HFFc6 (cell line): ENCODE data around the gene P2RY13. TPM values are rescaled to one million over a fixed set of nuclear protein-coding genes. Genes with fewer than 3 reads are reported as not detected.
A peak's percentile ranks its signal among the peaks of the same experiment; 100 is the strongest.

Experiments used
- DNase-seq: peaks from one replicate; pipeline ENCODE4 v3.0.0-alpha.2; 2018
- H3K27ac Mint-ChIP-seq: 2 replicates; pipeline ENCODE4 v1.8.0; 2020; ENCODE audit warnings: mild to moderate bottlenecking, mixed read lengths
- H3K27me3 Mint-ChIP-seq: 2 replicates; pipeline ENCODE4 v1.8.0; 2021; ENCODE audit warnings: mild to moderate bottlenecking, moderate library complexity, mixed read lengths; ENCODE audit not compliant: insufficient read depth
- H3K36me3 Mint-ChIP-seq: 2 replicates; pipeline ENCODE4 v1.8.0; 2021; ENCODE audit warnings: low read depth, mixed read lengths
- H3K4me1 Mint-ChIP-seq: 2 replicates; pipeline ENCODE4 v1.8.0; 2020; ENCODE audit warnings: low read depth, mixed read lengths
- H3K4me3 Mint-ChIP-seq: 2 replicates; pipeline ENCODE4 v1.8.0; 2020; ENCODE audit warnings: mild to moderate bottlenecking, moderate library complexity, mixed read lengths
- H3K9me3 Mint-ChIP-seq: 2 replicates; pipeline ENCODE4 v1.8.0; 2020; ENCODE audit warnings: mild to moderate bottlenecking, mixed read lengths
- total RNA-seq, 6 experiments: library from RNA; stranded (reverse); fragmentation: NEBNext Ultra II Directional; extraction: Animal tissue kit (Norgen Biotek cat#: 25700); gene quantifications; 2 replicates in 1 of 6; 3 replicates in 5 of 6; pipeline ENCODE4 v1.2.3, GENCODE V29; 2021
- TF ChIP-seq, protein P1 (sequence below): fragments of 200-600 bp; sonication (generic); IDR thresholded peaks from 2 replicates; pipeline ENCODE4 v1.5.0; 2021; ENCODE audit warnings: antibody characterized with exemption, mild to moderate bottlenecking

P2RY13 gene
- total RNA-seq, 6 experiments from 2014 or later: not detected

DNA sequence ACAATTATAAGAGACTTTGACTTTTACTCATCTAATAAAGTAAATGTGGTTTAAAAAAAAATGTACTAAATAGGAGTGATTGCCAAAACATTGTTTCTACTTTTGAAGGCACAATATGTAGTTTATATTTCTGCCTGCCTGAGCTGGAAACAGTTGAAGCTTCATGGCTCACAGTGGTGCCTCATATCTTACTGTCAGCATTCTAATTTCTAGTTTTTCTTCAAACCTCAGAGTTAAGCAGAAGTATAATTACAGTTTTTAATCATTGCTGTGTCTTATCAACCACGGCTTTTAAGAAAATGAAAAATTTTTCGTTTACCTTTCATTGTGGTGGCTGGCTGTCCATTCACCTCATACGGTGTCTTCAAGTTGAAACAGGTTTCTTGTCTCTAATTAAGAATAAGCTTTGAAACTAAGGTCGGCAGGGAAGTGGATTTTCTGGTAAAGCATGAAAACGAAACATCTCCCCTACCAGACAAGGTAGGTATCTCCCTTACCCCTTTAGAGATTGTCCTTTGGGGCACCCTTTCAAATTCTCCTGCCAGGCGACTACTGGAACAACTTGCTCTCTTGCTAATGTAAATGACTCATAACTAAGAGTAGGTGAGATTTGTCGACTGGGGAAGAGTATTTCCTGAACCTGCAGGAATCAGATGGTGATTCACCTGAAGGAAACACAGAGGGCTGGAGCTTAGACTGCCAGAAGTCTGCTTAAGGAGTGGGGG lies 12.9 kb downstream of the P2RY13 start, which contains the start of gene GPR87:
Gene GPR87, minus strand, starts transcription at position 554 of the 725 bp plus-strand sequence. CDS start 16,720 bp downstream, outside the sequence.
- H3K9me3 Mint-ChIP-seq: peaks cover 12% of the 10 kb centered on the region
- H3K4me3 Mint-ChIP-seq: no peak within 1 kb of the TSS
- no peak for DNase-seq
- TF ChIP-seq, protein P1, sequence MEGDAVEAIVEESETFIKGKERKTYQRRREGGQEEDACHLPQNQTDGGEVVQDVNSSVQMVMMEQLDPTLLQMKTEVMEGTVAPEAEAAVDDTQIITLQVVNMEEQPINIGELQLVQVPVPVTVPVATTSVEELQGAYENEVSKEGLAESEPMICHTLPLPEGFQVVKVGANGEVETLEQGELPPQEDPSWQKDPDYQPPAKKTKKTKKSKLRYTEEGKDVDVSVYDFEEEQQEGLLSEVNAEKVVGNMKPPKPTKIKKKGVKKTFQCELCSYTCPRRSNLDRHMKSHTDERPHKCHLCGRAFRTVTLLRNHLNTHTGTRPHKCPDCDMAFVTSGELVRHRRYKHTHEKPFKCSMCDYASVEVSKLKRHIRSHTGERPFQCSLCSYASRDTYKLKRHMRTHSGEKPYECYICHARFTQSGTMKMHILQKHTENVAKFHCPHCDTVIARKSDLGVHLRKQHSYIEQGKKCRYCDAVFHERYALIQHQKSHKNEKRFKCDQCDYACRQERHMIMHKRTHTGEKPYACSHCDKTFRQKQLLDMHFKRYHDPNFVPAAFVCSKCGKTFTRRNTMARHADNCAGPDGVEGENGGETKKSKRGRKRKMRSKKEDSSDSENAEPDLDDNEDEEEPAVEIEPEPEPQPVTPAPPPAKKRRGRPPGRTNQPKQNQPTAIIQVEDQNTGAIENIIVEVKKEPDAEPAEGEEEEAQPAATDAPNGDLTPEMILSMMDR: no peak
- H3K36me3 Mint-ChIP-seq: peaks cover 6% of the 10 kb centered on the region
- H3K27me3 Mint-ChIP-seq: no peaks in the 10 kb centered on the region
- H3K27ac Mint-ChIP-seq: no peak within 1 kb of the TSS
- H3K4me1 Mint-ChIP-seq: peaks cover 48% of the 10 kb centered on the region

DNA sequence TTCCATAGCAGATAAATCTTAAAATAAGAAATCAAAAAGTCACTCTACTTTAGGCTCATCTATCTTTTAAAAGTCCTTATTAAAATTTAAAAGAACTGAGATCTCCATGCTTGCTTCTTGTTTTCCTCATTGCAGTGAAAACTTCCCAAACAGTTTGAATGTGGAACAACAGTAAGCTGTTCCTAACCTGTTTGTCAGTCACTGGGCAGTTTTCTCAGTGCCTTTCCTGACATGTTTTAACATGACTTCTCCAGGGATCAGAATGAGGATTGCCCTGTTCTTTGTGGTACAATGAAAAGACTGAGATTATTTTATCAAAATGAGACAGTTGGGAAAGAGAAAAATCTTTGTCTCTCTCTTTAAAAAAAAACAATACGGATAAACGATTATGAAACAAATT lies 13.5 kb downstream of the P2RY13 start:
- Mint-ChIP-seq H3K27ac (no peak overlapping the region), H3K36me3 (peaks cover 6% of the 10 kb centered on the region), H3K27me3 (no peaks in the 10 kb centered on the region), H3K4me3 (no peak overlapping the region), H3K9me3 (peaks cover 12% of the 10 kb centered on the region), H3K4me1 (peaks cover 48% of the 10 kb centered on the region)
- TF ChIP-seq, protein P1: no peak
- DNase-seq: no peak

DNA sequence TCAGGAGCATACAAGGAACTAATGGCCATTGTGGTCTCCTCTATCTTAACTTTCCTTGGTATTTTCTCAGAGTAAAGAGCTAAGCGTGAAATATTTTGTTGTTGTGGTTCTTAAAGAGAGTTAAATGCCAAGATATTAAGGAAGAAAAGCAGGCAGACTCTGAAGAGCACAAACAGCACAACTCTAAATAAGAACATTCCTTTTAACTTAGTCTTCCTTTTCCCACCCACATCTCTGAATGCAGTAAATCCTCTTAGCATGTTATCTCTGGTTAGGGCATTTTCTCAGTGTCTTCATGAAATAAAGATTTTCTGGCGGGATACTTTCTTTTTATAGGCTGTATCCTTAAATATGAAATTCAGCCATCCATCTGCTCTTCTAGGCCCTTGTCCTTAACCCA lies 14.2 kb downstream of the P2RY13 start:
- no peak overlapping the region for H3K4me3 Mint-ChIP-seq
- H3K36me3 Mint-ChIP-seq: peaks cover 6% of the 10 kb centered on the region
- peaks cover 46% of the 10 kb centered on the region for H3K4me1 Mint-ChIP-seq
- no peaks in the 10 kb centered on the region for H3K27me3 Mint-ChIP-seq
- TF ChIP-seq, protein P1: no peak
- DNase-seq: peak; percentile 13
- peaks cover 12% of the 10 kb centered on the region for H3K9me3 Mint-ChIP-seq
- no peak overlapping the region for H3K27ac Mint-ChIP-seq

DNA sequence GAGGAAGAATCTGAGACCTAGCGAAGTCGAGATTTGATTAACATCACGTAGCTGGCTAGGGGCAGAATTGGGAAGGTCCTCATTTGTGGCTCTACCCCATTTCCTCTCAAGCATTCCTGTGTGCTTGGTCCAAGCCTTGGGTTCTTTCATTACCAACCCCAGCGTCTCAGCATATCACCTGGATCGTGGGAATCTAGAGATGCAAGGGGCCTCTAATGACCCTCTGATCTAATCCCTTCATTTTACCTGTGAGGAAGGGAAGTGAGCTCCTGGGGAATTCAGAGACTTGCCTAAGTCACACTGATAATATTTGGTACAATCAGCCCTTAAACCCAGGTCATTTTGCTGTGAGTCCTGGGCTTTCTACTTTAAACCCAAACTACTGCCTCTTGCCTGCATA lies 14.8 kb downstream of the P2RY13 start:
- Mint-ChIP-seq H3K4me3 (no peak overlapping the region), H3K27ac (no peak overlapping the region), H3K4me1 (peaks cover 41% of the 10 kb centered on the region), H3K9me3 (peaks cover 12% of the 10 kb centered on the region), H3K36me3 (peaks cover 6% of the 10 kb centered on the region), H3K27me3 (no peaks in the 10 kb centered on the region)
- TF ChIP-seq, protein P1: no peak
- no peak for DNase-seq

DNA sequence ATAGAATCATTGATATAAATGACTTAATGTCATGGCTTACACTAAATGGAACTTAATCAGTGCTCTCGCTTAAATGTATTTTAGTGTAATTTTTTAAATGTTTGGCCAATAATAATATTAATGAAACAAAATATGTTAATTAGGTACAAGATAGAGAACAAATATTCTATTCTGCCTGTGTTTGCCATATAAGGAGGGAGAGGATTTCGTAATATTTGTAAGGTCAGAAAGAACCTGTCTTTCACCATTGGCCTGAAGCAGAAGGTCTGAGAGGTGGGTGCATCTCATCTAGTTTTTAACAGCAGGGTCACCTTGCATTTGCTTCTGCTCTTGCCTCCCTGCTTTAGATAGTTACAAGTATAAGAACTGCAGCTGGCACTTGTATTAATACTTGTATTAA lies 15.2 kb downstream of the P2RY13 start:
- Mint-ChIP-seq H3K4me1 (peaks cover 37% of the 10 kb centered on the region), H3K9me3 (peaks cover 12% of the 10 kb centered on the region), H3K36me3 (peaks cover 6% of the 10 kb centered on the region), H3K27ac (no peak overlapping the region), H3K4me3 (no peak overlapping the region), H3K27me3 (peaks cover 3% of the 10 kb centered on the region; the same call in 1 of the 2 replicates)
- TF ChIP-seq, protein P1: no peak
- DNase-seq: no peak
